Keratinocyte (primary cell): ENCODE measurements around the gene TEX101. TPM values are rescaled to one million over a fixed set of nuclear protein-coding genes. Genes with fewer than 3 reads are reported as not detected.

Experiments used
- DNase-seq: peaks from one replicate; pipeline ENCODE4 v3.0.0-alpha.2; 2011; ENCODE audit warnings: low read depth, missing footprints, low spot score
- FAIRE-seq: peaks from 2 replicates; lab custom pipeline; 2011; peaks lifted over from hg19 to GRCh38; lab: Jason Lieb, UNC
- H2AFZ ChIP-seq: 2 replicates; pipeline ENCODE4 v1.6.0; 2012; ENCODE audit warnings: low read length, control low read depth, inconsistent platforms; ENCODE audit not compliant: control insufficient read depth
- H3K27ac ChIP-seq: 2 replicates; pipeline ENCODE4 v1.5.1; 2011; ENCODE audit warnings: low read length; ENCODE audit not compliant: control insufficient read depth, insufficient read depth
- H3K27me3 ChIP-seq: 3 replicates; pipeline ENCODE4 v1.6.0; 2011; ENCODE audit warnings: low read length; ENCODE audit not compliant: control insufficient read depth, insufficient read depth; ENCODE audit errors: extremely low read depth
- H3K36me3 ChIP-seq, 2 experiments: 2 replicates in 1 of 2; 3 replicates in 1 of 2; pipeline ENCODE4 v1.5.1; 2011; ENCODE audit warnings: low read length in 2 of 2, mild to moderate bottlenecking in 1 of 2; ENCODE audit not compliant: control insufficient read depth in 2 of 2, insufficient read depth in 2 of 2; ENCODE audit errors: extremely low read depth in 1 of 2
- H3K4me1 ChIP-seq: 3 replicates; pipeline ENCODE4 v1.5.1; 2011; ENCODE audit warnings: low read length; ENCODE audit not compliant: control insufficient read depth, insufficient read depth; ENCODE audit errors: extremely low read depth
- H3K4me2 ChIP-seq: 3 replicates; pipeline ENCODE4 v1.6.0; 2011; ENCODE audit warnings: low read depth, low read length; ENCODE audit not compliant: control insufficient read depth, insufficient read depth; ENCODE audit errors: extremely low read depth
- H3K4me3 ChIP-seq, 3 experiments: fragments of 200-600 bp in 1 of 3; sonication (generic) in 1 of 3; 2 replicates in 2 of 3; 3 replicates in 1 of 3; pipeline ENCODE4 v1.5.1; 2011 to 2016; ENCODE audit warnings: low read length in 3 of 3, mild to moderate bottlenecking in 3 of 3, control low read depth in 2 of 3, inconsistent platforms in 1 of 3, low read depth in 1 of 3, mixed read lengths in 1 of 3, mixed run types in 1 of 3, moderate library complexity in 1 of 3; ENCODE audit not compliant: control insufficient read depth in 2 of 3, insufficient read depth in 2 of 3; ENCODE audit errors: extremely low read depth in 1 of 3
- H3K79me2 ChIP-seq: 2 replicates; pipeline ENCODE4 v1.6.0; 2012; ENCODE audit warnings: low read length; ENCODE audit not compliant: control insufficient read depth, insufficient read depth
- H3K9ac ChIP-seq: 3 replicates; pipeline ENCODE4 v1.6.0; 2011; ENCODE audit warnings: low read length; ENCODE audit not compliant: control insufficient read depth, insufficient read depth; ENCODE audit errors: extremely low read depth
- H3K9me1 ChIP-seq: 3 replicates; pipeline ENCODE4 v1.6.0; 2011; ENCODE audit warnings: low read length; ENCODE audit not compliant: control insufficient read depth, insufficient read depth; ENCODE audit errors: extremely low read depth
- H3K9me3 ChIP-seq: 2 replicates; pipeline ENCODE4 v1.5.1; 2012; ENCODE audit warnings: low read depth, low read length; ENCODE audit not compliant: control insufficient read depth
- H4K20me1 ChIP-seq: 3 replicates; pipeline ENCODE4 v1.6.0; 2011; ENCODE audit warnings: low read length; ENCODE audit not compliant: control insufficient read depth, insufficient read depth; ENCODE audit errors: extremely low read depth
- CTCF ChIP-seq, 3 experiments: IDR thresholded peaks in 1 of 3; conservative IDR thresholded peaks in 1 of 3; optimal IDR thresholded peaks in 1 of 3; 2 replicates in 2 of 3; 3 replicates in 1 of 3; pipeline versions ENCODE3 to v1.5.1; 2011; ENCODE audit warnings: low read length in 3 of 3, mild to moderate bottlenecking in 3 of 3, moderate library complexity in 2 of 3, control low read depth in 1 of 3, inconsistent platforms in 1 of 3; ENCODE audit not compliant: insufficient read depth in 2 of 3; ENCODE audit errors: extremely low read depth in 1 of 3
- EZH2 ChIP-seq: IDR thresholded peaks from one replicate; pipeline ENCODE4 v1.6.1; 2012; ENCODE audit warnings: inconsistent platforms, mild to moderate bottlenecking, low read length, moderate library complexity
- dilution Hi-C: fragments of 300-500 bp; cut with MboI; formaldehyde crosslinking; loops from one replicate; pipeline ENCODE4 v1.7.0; 2020; ENCODE audit warnings: low sequenced_read_pairs; ENCODE audit not compliant: extremely low pct_ligation_motif_present
- polyA plus RNA-seq, 5 experiments: library from polyadenylated mRNA; depleted of rRNA in 3 of 5; stranded (reverse) in 3 of 5; stranded (forward) in 1 of 5; unstranded in 1 of 5; fragments of >200 nt; gene quantifications; 1 replicate in 1 of 5; 2 replicates in 3 of 5; 3 replicates in 1 of 5; pipeline versions ENCODE4 v1.2.1 to v1.2.3, GENCODE V29; 2011 to 2012; ENCODE audit warnings: missing spikeins in 2 of 5, low read depth in 1 of 5, low replicate concordance in 1 of 5

The TEX101 gene
- polyA plus RNA-seq, 1 donor (not counting 4 experiments of a cell fraction or from before 2014, with no cell fraction given) = not detected

- Histone ChIP-seq H3K9me1 (peaks cover 4% of the 10 kb centered on the region), H3K27me3 (no peaks in the 10 kb centered on the region), H3K27ac (peak overlapping the region; percentile 69), H3K9me3 (no peaks in the 10 kb centered on the region), H3K4me3 (no peak overlapping the region), H3K4me1 (peaks cover 56% of the 10 kb centered on the region), H2AFZ (no peak overlapping the region), H4K20me1 (no peaks in the 10 kb centered on the region), H3K4me2 (peak overlapping the region; percentile 74), H3K79me2 (peaks cover 10% of the 10 kb centered on the region), H3K36me3 (peaks cover 0 to 3% of the 10 kb centered on the region in 2 experiments), H3K9ac (peak overlapping the region; percentile 37)
- dilution Hi-C loops = no loop called here
- TF ChIP-seq EZH2 (no peak), CTCF (optimal IDR thresholded peaks at IDR 0.05 in 1 of 3, IDR thresholded peaks at IDR 0.05 in 1 of 3, conservative IDR thresholded peaks at IDR 0.05 in 1 of 3; ENCODE audit: extremely low read depth in 1 of 3, insufficient read depth in 2 of 3, low read length in 3 of 3) (no peak)
- FAIRE-seq (no peak), DNase-seq (no peak)
Measured at GRCh38 chr19:43467730-43468129, 53.0 kb downstream of the TEX101 start.

Other genes starting within 250 kb of the TEX101 start
- 5.2 to 10.2 TPM (median 7.8 TPM) in 3 replicates for gene PSG5, start 228.4 kb upstream of the TEX101 start, polyA plus RNA-seq
- 0.10 to 0.27 TPM (median 0.15 TPM) in 3 replicates for gene PSG4, start 209.3 kb upstream of the TEX101 start, polyA plus RNA-seq
- 0.10 to 0.22 TPM (median 0.14 TPM) in 3 replicates for gene PSG9, start 145.4 kb upstream of the TEX101 start, polyA plus RNA-seq
- gene CD177, start 61.2 kb upstream of the TEX101 start, polyA plus RNA-seq = 1.1 to 1.7 TPM (median 1.2 TPM) in 3 replicates
- gene LYPD3, start 50.7 kb downstream of the TEX101 start, polyA plus RNA-seq = 163 to 303 TPM (median 166 TPM) in 3 replicates
- gene PHLDB3, start 89.9 kb downstream of the TEX101 start, polyA plus RNA-seq = 6.1 to 9.8 TPM (median 6.7 TPM) in 3 replicates
- gene ETHE1, start 112.3 kb downstream of the TEX101 start, polyA plus RNA-seq = 234 to 301 TPM (median 245 TPM) in 3 replicates
- gene ZNF575, start 118.3 kb downstream of the TEX101 start, polyA plus RNA-seq = 0.05 to 0.22 TPM (median 0.06 TPM) in 3 replicates
- 16.3 to 17.5 TPM (median 16.8 TPM) in 3 replicates for gene XRCC1, start 160.6 kb downstream of the TEX101 start, polyA plus RNA-seq
- gene PINLYP, start 160.9 kb downstream of the TEX101 start, polyA plus RNA-seq = 14.5 to 19.2 TPM (median 16.0 TPM) in 3 replicates
- 12.9 to 18.0 TPM (median 13.3 TPM) in 3 replicates for gene IRGQ, start 181.2 kb downstream of the TEX101 start, polyA plus RNA-seq
- 6.4 to 10.6 TPM (median 8.3 TPM) in 3 replicates for gene ZNF576, start 181.7 kb downstream of the TEX101 start, polyA plus RNA-seq
- gene SRRM5, start 197.2 kb downstream of the TEX101 start, polyA plus RNA-seq = 0.02 to 0.03 TPM (median 0.03 TPM) in 3 replicates
- gene ZNF428, start 204.7 kb downstream of the TEX101 start, polyA plus RNA-seq = 13.9 to 15.8 TPM (median 15.0 TPM) in 3 replicates
- gene CADM4, start 225.0 kb downstream of the TEX101 start, polyA plus RNA-seq = 3.0 to 4.4 TPM (median 4.3 TPM) in 3 replicates